SJCRH30 (cell line): ENCODE results near the gene TFCP2. TPM values are rescaled to one million over a fixed set of nuclear protein-coding genes. Genes with fewer than 3 reads are reported as not detected.
A peak's percentile ranks its signal among the peaks of the same experiment; 100 is the strongest.

Experiments
- DNase-seq, 2 experiments: peaks; one replicate each; pipeline ENCODE4 v3.0.0-alpha.2; 2015 to 2020
- H3K27ac ChIP-seq: fragments of 250-450 bp; sonication (Bioruptor Pico); 2 replicates; pipeline ENCODE4 v1.5.1; 2020; ENCODE audit warnings: mild to moderate bottlenecking, moderate library complexity
- H3K27me3 ChIP-seq: fragments of 250-450 bp; sonication (Bioruptor Pico); 2 replicates; pipeline ENCODE4 v1.5.1; 2020; ENCODE audit warnings: mild to moderate bottlenecking, moderate library complexity
- H3K36me3 ChIP-seq: fragments of 250-450 bp; sonication (Bioruptor Pico); 2 replicates; pipeline ENCODE4 v1.5.1; 2020; ENCODE audit warnings: mild to moderate bottlenecking, moderate library complexity
- H3K4me1 ChIP-seq: fragments of 250-450 bp; sonication (Bioruptor Pico); 2 replicates; pipeline ENCODE4 v1.5.1; 2020; ENCODE audit warnings: mild to moderate bottlenecking, moderate library complexity
- H3K4me3 ChIP-seq: fragments of 250-450 bp; sonication (Bioruptor Pico); 2 replicates; pipeline ENCODE4 v1.5.1; 2020; ENCODE audit warnings: mild to moderate bottlenecking, moderate library complexity
- H3K9me3 ChIP-seq: fragments of 250-450 bp; sonication (Bioruptor Pico); replicated peaks from 2 replicates; pipeline ENCODE4 v1.5.1; 2020; ENCODE audit warnings: mild to moderate bottlenecking, moderate library complexity
- total RNA-seq: library from RNA; depleted of rRNA; stranded (reverse); fragments of >200 nt; shearing (Covaris generic); gene quantifications from 2 replicates; pipeline ENCODE4 v1.2.3, GENCODE V29; 2014

The TFCP2 gene
- total RNA-seq, 1 experiment from 2014 or later = 24.1 TPM

- Histone ChIP-seq H3K27me3 (no peaks in the 10 kb centered on the region), H3K27ac (no peak overlapping the region), H3K9me3 (no peaks in the 10 kb centered on the region), H3K4me3 (no peak overlapping the region), H3K4me1 (no peaks in the 10 kb centered on the region), H3K36me3 (peaks cover 5% of the 10 kb centered on the region; the same call in 1 of the 2 replicates)
- no peak for DNase-seq
Measured at GRCh38 chr12:51147309-51147708, 25.6 kb downstream of the TFCP2 start.

GRCh38 chr12:51139292-51139844, 33.6 kb downstream of the TFCP2 start:
- Histone ChIP-seq H3K4me1 (0 out of 2 replicates have a peak, but pooled peaks cover 2% of the 10 kb centered on the region), H3K9me3 (no peaks in the 10 kb centered on the region), H3K36me3 (peaks cover 1% of the 10 kb centered on the region; the same call in 1 of the 2 replicates), H3K4me3 (no peak overlapping the region), H3K27me3 (no peaks in the 10 kb centered on the region), H3K27ac (no peak overlapping the region)
- no peak for DNase-seq

GRCh38 chr12:51132693-51133092, 40.2 kb downstream of the TFCP2 start:
- Histone ChIP-seq H3K9me3 (no peaks in the 10 kb centered on the region), H3K27me3 (no peaks in the 10 kb centered on the region), H3K36me3 (peaks cover 5% of the 10 kb centered on the region; the same call in 1 of the 2 replicates), H3K4me1 (peaks cover 15% of the 10 kb centered on the region), H3K4me3 (no peak overlapping the region), H3K27ac (no peak overlapping the region)
- DNase-seq = peak in 1 of 2 experiments; percentile 12

- Histone ChIP-seq H3K27ac (no peak overlapping the region), H3K4me3 (no peak overlapping the region), H3K4me1 (peaks cover 22% of the 10 kb centered on the region), H3K27me3 (no peaks in the 10 kb centered on the region), H3K9me3 (no peaks in the 10 kb centered on the region), H3K36me3 (peaks cover 5% of the 10 kb centered on the region; the same call in 1 of the 2 replicates)
- DNase-seq = peak in 1 of 2 experiments; percentile 11
Measured at GRCh38 chr12:51131745-51132521, 41.0 kb downstream of the TFCP2 start.

GRCh38 chr12:51128919-51129318, 44.0 kb downstream of the TFCP2 start:
- peak in 1 of 2 experiments; percentile 31 for DNase-seq
- Histone ChIP-seq H3K4me3 (no peak overlapping the region), H3K27me3 (no peaks in the 10 kb centered on the region), H3K27ac (no peak overlapping the region), H3K4me1 (peaks cover 34% of the 10 kb centered on the region), H3K36me3 (peaks cover 5% of the 10 kb centered on the region), H3K9me3 (no peaks in the 10 kb centered on the region)

GRCh38 chr12:51127050-51127729, 45.7 kb downstream of the TFCP2 start:
- Histone ChIP-seq H3K9me3 (no peaks in the 10 kb centered on the region), H3K36me3 (peaks cover 5% of the 10 kb centered on the region), H3K27ac (peak overlapping the region; percentile 81), H3K27me3 (no peaks in the 10 kb centered on the region), H3K4me1 (peaks cover 33% of the 10 kb centered on the region), H3K4me3 (no peak overlapping the region)
- peak in 1 of 2 experiments; percentile 41 for DNase-seq

- Histone ChIP-seq H3K9me3 (no peaks in the 10 kb centered on the region), H3K27ac (peak overlapping the region; percentile 81), H3K36me3 (no peaks in the 10 kb centered on the region; the same call in 1 of the 2 replicates), H3K4me3 (no peak overlapping the region), H3K27me3 (no peaks in the 10 kb centered on the region), H3K4me1 (peaks cover 30% of the 10 kb centered on the region)
- DNase-seq = peak; percentile 57 to 90
Measured at GRCh38 chr12:51126297-51126696, 46.6 kb downstream of the TFCP2 start.

- H3K27me3 ChIP-seq = no peaks in the 10 kb centered on the region
- H3K36me3 ChIP-seq = no peaks in the 10 kb centered on the region; the same call in 1 of the 2 replicates
- peaks cover 30% of the 10 kb centered on the region for H3K4me1 ChIP-seq
- H3K4me3 ChIP-seq = no peak overlapping the region
- no peak overlapping the region for H3K27ac ChIP-seq
- no peak for DNase-seq
- no peaks in the 10 kb centered on the region for H3K9me3 ChIP-seq
Measured at GRCh38 chr12:51124504-51124903, 48.4 kb downstream of the TFCP2 start.

- H3K9me3 ChIP-seq = no peaks in the 10 kb centered on the region
- H3K27me3 ChIP-seq = no peaks in the 10 kb centered on the region
- no peak overlapping the region for H3K27ac ChIP-seq
- H3K36me3 ChIP-seq = peaks cover 4% of the 10 kb centered on the region; the same call in 1 of the 2 replicates
- DNase-seq = no peak
- H3K4me1 ChIP-seq = peaks cover 23% of the 10 kb centered on the region
- no peak overlapping the region for H3K4me3 ChIP-seq
Measured at GRCh38 chr12:51122844-51123243, 50.1 kb downstream of the TFCP2 start.

GRCh38 chr12:51118706-51119105, 54.2 kb downstream of the TFCP2 start:
- no peaks in the 10 kb centered on the region for H3K9me3 ChIP-seq
- H3K27me3 ChIP-seq = no peaks in the 10 kb centered on the region
- H3K27ac ChIP-seq = no peak overlapping the region
- no peaks in the 10 kb centered on the region for H3K4me1 ChIP-seq
- no peak for DNase-seq
- H3K36me3 ChIP-seq = peaks cover 30% of the 10 kb centered on the region
- no peak overlapping the region for H3K4me3 ChIP-seq

- H3K4me1 ChIP-seq = no peaks in the 10 kb centered on the region
- H3K36me3 ChIP-seq = peaks cover 47% of the 10 kb centered on the region
- no peaks in the 10 kb centered on the region for H3K9me3 ChIP-seq
- no peak for DNase-seq
- H3K4me3 ChIP-seq = no peak overlapping the region
- no peak overlapping the region for H3K27ac ChIP-seq
- no peaks in the 10 kb centered on the region for H3K27me3 ChIP-seq
Measured at GRCh38 chr12:51115533-51115932, 57.4 kb downstream of the TFCP2 start.

GRCh38 chr12:51108136-51108535, 64.8 kb downstream of the TFCP2 start:
- no peak overlapping the region for H3K27ac ChIP-seq

GRCh38 chr12:51103977-51104376, 69.0 kb downstream of the TFCP2 start:
- Histone ChIP-seq H3K27me3 (no peaks in the 10 kb centered on the region), H3K27ac (no peak overlapping the region), H3K9me3 (no peaks in the 10 kb centered on the region), H3K36me3 (peaks cover 66% of the 10 kb centered on the region), H3K4me3 (no peak overlapping the region), H3K4me1 (no peaks in the 10 kb centered on the region)
- no peak for DNase-seq

More at GRCh38 chr12:51108136-51108535, 64.8 kb downstream of the TFCP2 start:
- no peaks in the 10 kb centered on the region for H3K4me1 ChIP-seq
- H3K36me3 ChIP-seq = peaks cover 72% of the 10 kb centered on the region
- no peaks in the 10 kb centered on the region for H3K27me3 ChIP-seq
- no peak overlapping the region for H3K4me3 ChIP-seq
- H3K9me3 ChIP-seq = no peaks in the 10 kb centered on the region
- DNase-seq = no peak

- Histone ChIP-seq H3K27me3 (no peaks in the 10 kb centered on the region), H3K36me3 (peaks cover 42% of the 10 kb centered on the region), H3K4me1 (no peaks in the 10 kb centered on the region), H3K4me3 (no peak overlapping the region), H3K27ac (no peak overlapping the region), H3K9me3 (no peaks in the 10 kb centered on the region)
- peak in 1 of 2 experiments; percentile 16 for DNase-seq
Measured at GRCh38 chr12:51098611-51099010, 74.3 kb downstream of the TFCP2 start.

GRCh38 chr12:51090705-51091229, 82.2 kb downstream of the TFCP2 start:
- H3K27me3 ChIP-seq = no peaks in the 10 kb centered on the region
- H3K4me1 ChIP-seq = no peaks in the 10 kb centered on the region
- no peaks in the 10 kb centered on the region for H3K9me3 ChIP-seq
- 0 out of 2 replicates have a peak, but pooled peaks cover 2% of the 10 kb centered on the region for H3K36me3 ChIP-seq
- no peak for DNase-seq
- no peak overlapping the region for H3K27ac ChIP-seq
- H3K4me3 ChIP-seq = no peak overlapping the region
